Mononuclear cell (primary cell): ENCODE results near the gene EIF4EBP2. TPM values are rescaled to one million over a fixed set of nuclear protein-coding genes. Genes with fewer than 3 reads are reported as not detected.
A peak's percentile ranks its signal among the peaks of the same experiment; 100 is the strongest.

Experiments used
- H3K27me3 ChIP-seq: 2 replicates; pipeline ENCODE4 v1.6.0; 2011; ENCODE audit warnings: low read length, control low read depth; ENCODE audit not compliant: insufficient read depth
- H3K4me1 ChIP-seq: 2 replicates; pipeline ENCODE4 v1.5.1; 2011; ENCODE audit warnings: mild to moderate bottlenecking, low read length, control low read depth; ENCODE audit not compliant: insufficient read depth
- H3K4me3 ChIP-seq: 2 replicates; pipeline ENCODE4 v1.5.1; 2011; ENCODE audit warnings: mild to moderate bottlenecking, low read length, moderate library complexity
- H3K9me3 ChIP-seq: 2 replicates; pipeline ENCODE4 v1.5.1; 2011; ENCODE audit warnings: low read depth, mild to moderate bottlenecking, control low read depth, low read length
- total RNA-seq: library from RNA; depleted of rRNA; stranded (reverse); fragments of >200 nt; gene quantifications from one replicate; pipeline ENCODE4 v1.2.3, GENCODE V29; 2012

The EIF4EBP2 gene
- total RNA-seq, 1 donor = 29.8 TPM

- no peaks in the 10 kb centered on the region for H3K27me3 ChIP-seq
- peaks cover 26% of the 10 kb centered on the region for H3K4me1 ChIP-seq
- H3K4me3 ChIP-seq = peak overlapping the region; percentile 78
- no peaks in the 10 kb centered on the region for H3K9me3 ChIP-seq
Measured at GRCh38 chr10:70404787-70405036, 767 bp downstream of the EIF4EBP2 start.

GRCh38 chr10:70405037-70405824, 1.3 kb downstream of the EIF4EBP2 start:
- Histone ChIP-seq H3K4me3 (peak overlapping the region; percentile 78), H3K27me3 (no peaks in the 10 kb centered on the region), H3K9me3 (no peaks in the 10 kb centered on the region), H3K4me1 (peaks cover 26% of the 10 kb centered on the region)

GRCh38 chr10:70409772-70410171, 5.8 kb downstream of the EIF4EBP2 start:
- Histone ChIP-seq H3K4me3 (no peak overlapping the region), H3K27me3 (no peaks in the 10 kb centered on the region), H3K9me3 (no peaks in the 10 kb centered on the region), H3K4me1 (peaks cover 23% of the 10 kb centered on the region)

GRCh38 chr10:70410608-70411007, 6.7 kb downstream of the EIF4EBP2 start:
- peaks cover 16% of the 10 kb centered on the region for H3K4me1 ChIP-seq
- H3K27me3 ChIP-seq = no peaks in the 10 kb centered on the region
- no peaks in the 10 kb centered on the region for H3K9me3 ChIP-seq
- H3K4me3 ChIP-seq = no peak overlapping the region

GRCh38 chr10:70412356-70412755, 8.4 kb downstream of the EIF4EBP2 start:
- Histone ChIP-seq H3K4me3 (no peak overlapping the region), H3K4me1 (peaks cover 4% of the 10 kb centered on the region), H3K9me3 (no peaks in the 10 kb centered on the region), H3K27me3 (no peaks in the 10 kb centered on the region)

GRCh38 chr10:70417568-70417967, 13.6 kb downstream of the EIF4EBP2 start:
- no peaks in the 10 kb centered on the region for H3K4me1 ChIP-seq
- H3K27me3 ChIP-seq = no peaks in the 10 kb centered on the region
- H3K4me3 ChIP-seq = no peak overlapping the region

GRCh38 chr10:70418229-70418628, 14.3 kb downstream of the EIF4EBP2 start:
- H3K4me1 ChIP-seq = no peaks in the 10 kb centered on the region
- no peak overlapping the region for H3K4me3 ChIP-seq
- H3K27me3 ChIP-seq = no peaks in the 10 kb centered on the region
- no peaks in the 10 kb centered on the region for H3K9me3 ChIP-seq

More at GRCh38 chr10:70417568-70417967, 13.6 kb downstream of the EIF4EBP2 start:
- H3K9me3 ChIP-seq = no peaks in the 10 kb centered on the region

GRCh38 chr10:70418713-70419112, 14.8 kb downstream of the EIF4EBP2 start:
- H3K4me3 ChIP-seq = no peak overlapping the region
- H3K27me3 ChIP-seq = no peaks in the 10 kb centered on the region
- H3K4me1 ChIP-seq = no peaks in the 10 kb centered on the region
- H3K9me3 ChIP-seq = no peaks in the 10 kb centered on the region

GRCh38 chr10:70424320-70424719, 20.4 kb downstream of the EIF4EBP2 start:
- H3K27me3 ChIP-seq = no peaks in the 10 kb centered on the region
- no peaks in the 10 kb centered on the region for H3K4me1 ChIP-seq
- H3K4me3 ChIP-seq = no peak overlapping the region
- H3K9me3 ChIP-seq = no peaks in the 10 kb centered on the region

GRCh38 chr10:70425096-70425495, 21.2 kb downstream of the EIF4EBP2 start:
- Histone ChIP-seq H3K27me3 (no peaks in the 10 kb centered on the region), H3K4me1 (no peaks in the 10 kb centered on the region), H3K9me3 (no peaks in the 10 kb centered on the region), H3K4me3 (no peak overlapping the region)

- Histone ChIP-seq H3K9me3 (no peaks in the 10 kb centered on the region), H3K27me3 (no peaks in the 10 kb centered on the region), H3K4me3 (no peak overlapping the region), H3K4me1 (peaks cover under 1% of the 10 kb centered on the region)
Measured at GRCh38 chr10:70426823-70427222, 22.9 kb downstream of the EIF4EBP2 start.

GRCh38 chr10:70430493-70431445, 26.8 kb downstream of the EIF4EBP2 start:
- H3K9me3 ChIP-seq = no peaks in the 10 kb centered on the region
- peaks cover 12% of the 10 kb centered on the region for H3K4me1 ChIP-seq
- no peak overlapping the region for H3K4me3 ChIP-seq
- H3K27me3 ChIP-seq = no peaks in the 10 kb centered on the region

GRCh38 chr10:70432101-70432500, 28.2 kb downstream of the EIF4EBP2 start:
- Histone ChIP-seq H3K4me1 (peaks cover 12% of the 10 kb centered on the region), H3K27me3 (no peaks in the 10 kb centered on the region)

GRCh38 chr10:70432561-70433263, 28.8 kb downstream of the EIF4EBP2 start:
- Histone ChIP-seq H3K27me3 (no peaks in the 10 kb centered on the region), H3K4me1 (peaks cover 12% of the 10 kb centered on the region), H3K4me3 (peak overlapping the region; percentile 15), H3K9me3 (no peaks in the 10 kb centered on the region)

More at GRCh38 chr10:70432101-70432500, 28.2 kb downstream of the EIF4EBP2 start:
- no peak overlapping the region for H3K4me3 ChIP-seq
- no peaks in the 10 kb centered on the region for H3K9me3 ChIP-seq
